H1 (cell line): Measurements from ENCODE around the gene DUSP2. TPM values are rescaled to one million over a fixed set of nuclear protein-coding genes. Genes with fewer than 3 reads are reported as not detected.

Source experiments
- CHD1 ChIP-seq: IDR thresholded peaks from 2 replicates; pipeline ENCODE4 v1.6.1; 2012; ENCODE audit warnings: low read depth, low read length, improper control_type of control experiment
- CHD7 ChIP-seq: fragments of 300-600 bp; sonication (generic); IDR thresholded peaks from 2 replicates; pipeline ENCODE4 v1.7.1; 2012; ENCODE audit warnings: low read length, moderate library complexity, mild to moderate bottlenecking, inconsistent platforms; ENCODE audit not compliant: insufficient replicate concordance
- JUN ChIP-seq: IDR thresholded peaks from 2 replicates; pipeline ENCODE4 v1.6.1; 2011; ENCODE audit warnings: low read depth, mild to moderate bottlenecking, improper control_type of control experiment, low read length
- RBBP5 ChIP-seq: IDR thresholded peaks from 2 replicates; pipeline ENCODE4 v1.7.1; 2012; ENCODE audit warnings: low read depth, mild to moderate bottlenecking, inconsistent platforms, low read length, moderate library complexity, borderline replicate concordance
- SAP30 ChIP-seq: fragments of 300-600 bp; sonication (generic); IDR thresholded peaks from 2 replicates; pipeline ENCODE4 v1.7.1; 2012; ENCODE audit warnings: low read length, moderate library complexity, mild to moderate bottlenecking, inconsistent platforms; ENCODE audit not compliant: insufficient read depth, insufficient replicate concordance
- polyA plus RNA-seq, 7 experiments: library from polyadenylated mRNA; depleted of rRNA in 3 of 7; stranded (reverse) in 5 of 7; unstranded in 2 of 7; fragments of >200 nt in 5 of 7; fragments of 200-250 nt in 2 of 7; gene quantifications; 1 replicate in 5 of 7; 2 replicates in 1 of 7; 4 replicates in 1 of 7; pipeline versions ENCODE4 v1.2.1 to v1.2.3, GENCODE V29; 2011 to 2013; ENCODE audit warnings: missing spikeins in 2 of 7, mixed read lengths in 2 of 7
- total RNA-seq: library from RNA; stranded (reverse); fragmentation: NEBNext Ultra II Directional; extraction: Animal tissue kit (Norgen Biotek cat#: 25700); gene quantifications from 2 replicates; pipeline ENCODE4 v1.2.1, GENCODE V29; 2021

Gene DUSP2
- total and polyA plus RNA-seq, 2 of the 8 experiments (the other 6 are each of a cell fraction or from before 2014, with no cell fraction given), result 10.1 to 10.4 TPM

- TF ChIP-seq CHD7 (no peak), CHD1 (no peak), JUN (no peak), RBBP5 (no peak), SAP30 (no peak)
- TF ChIP-seq, all 59 proteins: peak for 0
These were observed 15.6 kb downstream of the DUSP2 start (continued) for GRCh38 chr2:96129528-96130120.
